NCI-H345 treated with DMSO at 0.1 percent for 48 hours (cell line): ENCODE results near the gene PNPLA1.

Experiments used
- DNase-seq: peaks from one replicate; lab custom pipeline; 2025; ENCODE audit not compliant: unreplicated experiment; lab: John Stamatoyannopoulos, UW

PNPLA1 gene

GRCh38 chr6:36269834-36270705, at the start of gene PNPLA1:
Gene PNPLA1 (plus strand): TSS chr6:36270060. CDS start chr6:36270460, 400 bp downstream.
- DNase-seq, result no peak

GRCh38 chr6:36220226-36220625, 49.6 kb upstream of the PNPLA1 start:
- no peak for DNase-seq

GRCh38 chr6:36221674-36222073, 48.2 kb upstream of the PNPLA1 start:
- no peak for DNase-seq

GRCh38 chr6:36222924-36223323, 46.9 kb upstream of the PNPLA1 start:
- no peak for DNase-seq

- DNase-seq, result no peak
These were observed 46.2 kb upstream of the PNPLA1 start for GRCh38 chr6:36223706-36224105.

GRCh38 chr6:36224918-36225461, 44.9 kb upstream of the PNPLA1 start:
- DNase-seq, result no peak

- DNase-seq, result no peak
These were observed 43.3 kb upstream of the PNPLA1 start for GRCh38 chr6:36226438-36227047.

GRCh38 chr6:36227379-36228228, 42.3 kb upstream of the PNPLA1 start:
- DNase-seq, result no peak

- no peak for DNase-seq
These were observed 40.6 kb upstream of the PNPLA1 start for GRCh38 chr6:36229223-36229622.

- DNase-seq, result no peak
These were observed 39.5 kb upstream of the PNPLA1 start for GRCh38 chr6:36230371-36230770.

- DNase-seq, result no peak
These were observed 37.7 kb upstream of the PNPLA1 start for GRCh38 chr6:36232172-36232571.

GRCh38 chr6:36235309-36235708, 34.6 kb upstream of the PNPLA1 start:
- no peak for DNase-seq

- no peak for DNase-seq
These were observed 34.0 kb upstream of the PNPLA1 start for GRCh38 chr6:36235862-36236261.

GRCh38 chr6:36239774-36240173, 30.1 kb upstream of the PNPLA1 start:
- no peak for DNase-seq

GRCh38 chr6:36241728-36242127, 28.1 kb upstream of the PNPLA1 start:
- DNase-seq, result no peak

- no peak for DNase-seq
These were observed 27.7 kb upstream of the PNPLA1 start for GRCh38 chr6:36242161-36242560.

- no peak for DNase-seq
These were observed 27.2 kb upstream of the PNPLA1 start for GRCh38 chr6:36242626-36243025.

GRCh38 chr6:36243562-36244212, 26.2 kb upstream of the PNPLA1 start:
- DNase-seq, result no peak

- DNase-seq, result no peak
These were observed 25.1 kb upstream of the PNPLA1 start for GRCh38 chr6:36244641-36245280.

- no peak for DNase-seq
These were observed 24.2 kb upstream of the PNPLA1 start for GRCh38 chr6:36245572-36246061.
